Calu3 (cell line): ENCODE data around the gene ALKBH4. TPM values are rescaled to one million over a fixed set of nuclear protein-coding genes. Genes with fewer than 3 reads are reported as not detected.

Experiments used
- BruUV-seq: library from RNA; stranded (reverse); fragments of 400-500 nt; replicated peaks from 2 replicates; lab custom pipeline; 2021; lab: Mats Ljungman, UMichigan
- CTCF ChIA-PET: fragments of 300-600 bp; sonication (Branson Sonifier 250); formaldehyde crosslinking; loops from one replicate; lab custom pipeline; 2022; ENCODE audit warnings: antibody characterized with exemption; lab: Charles Lee
- DNase-seq: peaks from one replicate; pipeline ENCODE4 v3.0.0; 2022
- H3K27ac Mint-ChIP-seq: one replicate; pipeline ENCODE4 v1.8.0; 2022; ENCODE audit warnings: mixed read lengths; ENCODE audit not compliant: unreplicated experiment
- H3K27me3 Mint-ChIP-seq: one replicate; pipeline ENCODE4 v1.8.0; 2022; ENCODE audit warnings: mixed read lengths; ENCODE audit not compliant: unreplicated experiment
- H3K36me3 Mint-ChIP-seq: one replicate; pipeline ENCODE4 v1.8.0; 2022; ENCODE audit warnings: mild to moderate bottlenecking, moderate library complexity, mixed read lengths; ENCODE audit not compliant: insufficient read depth, unreplicated experiment
- H3K4me1 Mint-ChIP-seq: one replicate; pipeline ENCODE4 v1.8.0; 2022; ENCODE audit warnings: mild to moderate bottlenecking, low read depth, mixed read lengths; ENCODE audit not compliant: unreplicated experiment
- H3K4me3 Mint-ChIP-seq: one replicate; pipeline ENCODE4 v1.8.0; 2022; ENCODE audit warnings: mild to moderate bottlenecking, low read depth, moderate library complexity, mixed read lengths; ENCODE audit not compliant: unreplicated experiment
- H3K9me3 Mint-ChIP-seq: one replicate; pipeline ENCODE4 v1.8.0; 2022; ENCODE audit warnings: low read depth, mixed read lengths; ENCODE audit not compliant: unreplicated experiment
- intact Hi-C: fragments of 100-400 bp; cut with micrococcal nuclease; formaldehyde crosslinking; loops from one replicate; pipeline ENCODE4 v1.10.0; 2022; ENCODE audit not compliant: unreplicated experiment
- total RNA-seq: library from RNA; stranded (reverse); gene quantifications from 2 replicates; pipeline ENCODE4 v1.2.3, GENCODE V29; 2022
- TF ChIP-seq, protein P1 (sequence below): fragments of 200-600 bp; IDR thresholded peaks from one replicate; pipeline ENCODE4 v1.8.0; 2022; ENCODE audit warnings: antibody characterized with exemption; ENCODE audit not compliant: unreplicated experiment

Gene ALKBH4
- total RNA-seq, 1 experiment from 2014 or later: 5.4 TPM

DNA sequence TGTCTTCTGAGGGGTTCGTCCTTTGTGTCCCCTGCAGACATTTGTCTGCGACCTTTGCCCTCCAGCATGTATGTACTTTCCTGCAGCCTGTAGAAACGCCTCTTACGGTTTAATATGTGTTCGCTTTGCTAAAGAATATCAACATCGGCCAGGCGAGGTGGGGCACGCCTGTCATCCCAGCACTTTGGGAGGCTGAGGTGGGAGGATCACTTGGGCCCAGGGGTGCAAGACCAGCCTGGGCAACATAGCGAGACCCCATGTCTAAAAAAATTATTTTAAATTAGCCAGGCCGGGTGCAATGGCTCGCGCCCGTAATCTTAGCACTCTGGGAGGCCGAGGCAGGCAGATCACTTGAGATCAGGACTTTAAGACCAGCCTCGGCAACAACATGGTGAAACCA, 15.5 kb downstream of the ALKBH4 start:
- no peak for DNase-seq
- H3K36me3 Mint-ChIP-seq: peaks cover 8% of the 10 kb centered on the region
- no peak overlapping the region for H3K4me3 Mint-ChIP-seq
- TF ChIP-seq, protein P1, sequence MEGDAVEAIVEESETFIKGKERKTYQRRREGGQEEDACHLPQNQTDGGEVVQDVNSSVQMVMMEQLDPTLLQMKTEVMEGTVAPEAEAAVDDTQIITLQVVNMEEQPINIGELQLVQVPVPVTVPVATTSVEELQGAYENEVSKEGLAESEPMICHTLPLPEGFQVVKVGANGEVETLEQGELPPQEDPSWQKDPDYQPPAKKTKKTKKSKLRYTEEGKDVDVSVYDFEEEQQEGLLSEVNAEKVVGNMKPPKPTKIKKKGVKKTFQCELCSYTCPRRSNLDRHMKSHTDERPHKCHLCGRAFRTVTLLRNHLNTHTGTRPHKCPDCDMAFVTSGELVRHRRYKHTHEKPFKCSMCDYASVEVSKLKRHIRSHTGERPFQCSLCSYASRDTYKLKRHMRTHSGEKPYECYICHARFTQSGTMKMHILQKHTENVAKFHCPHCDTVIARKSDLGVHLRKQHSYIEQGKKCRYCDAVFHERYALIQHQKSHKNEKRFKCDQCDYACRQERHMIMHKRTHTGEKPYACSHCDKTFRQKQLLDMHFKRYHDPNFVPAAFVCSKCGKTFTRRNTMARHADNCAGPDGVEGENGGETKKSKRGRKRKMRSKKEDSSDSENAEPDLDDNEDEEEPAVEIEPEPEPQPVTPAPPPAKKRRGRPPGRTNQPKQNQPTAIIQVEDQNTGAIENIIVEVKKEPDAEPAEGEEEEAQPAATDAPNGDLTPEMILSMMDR: no peak
- BruUV-seq: no TSS peak
- no peak overlapping the region for H3K27ac Mint-ChIP-seq
- no peaks in the 10 kb centered on the region for H3K4me1 Mint-ChIP-seq
- no peaks in the 10 kb centered on the region for H3K9me3 Mint-ChIP-seq
- no peaks in the 10 kb centered on the region for H3K27me3 Mint-ChIP-seq
- intact Hi-C loops: no loop called here
- CTCF ChIA-PET: no interaction called here

DNA sequence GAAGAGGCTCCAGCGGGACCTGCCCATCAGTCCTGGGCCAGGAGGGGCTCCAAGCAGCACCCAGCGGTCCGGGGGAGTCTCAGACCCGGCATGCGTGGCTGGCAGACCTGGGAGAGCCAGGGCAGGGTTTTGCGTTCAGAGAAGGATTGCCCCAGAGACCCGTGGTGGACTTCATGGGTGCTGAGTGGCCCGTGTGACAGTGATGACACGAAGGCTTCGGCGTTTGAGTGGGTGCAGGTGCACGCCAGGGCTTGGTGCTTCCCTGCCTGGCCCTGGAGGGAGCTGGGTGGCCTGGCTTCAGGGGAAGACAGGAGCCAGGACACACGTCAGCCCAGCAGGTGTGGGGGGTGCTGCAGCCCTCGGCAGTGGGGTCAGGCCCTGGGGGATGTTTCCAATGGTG, 17.4 kb downstream of the ALKBH4 start:
- no TSS peak for BruUV-seq
- TF ChIP-seq, protein P1: no peak
- Mint-ChIP-seq H3K27me3 (no peaks in the 10 kb centered on the region), H3K4me1 (no peaks in the 10 kb centered on the region), H3K4me3 (no peak overlapping the region), H3K36me3 (peaks cover 8% of the 10 kb centered on the region), H3K9me3 (no peaks in the 10 kb centered on the region), H3K27ac (no peak overlapping the region)
- CTCF ChIA-PET: no interaction called here
- no peak for DNase-seq
- intact Hi-C loops: no loop called here

DNA sequence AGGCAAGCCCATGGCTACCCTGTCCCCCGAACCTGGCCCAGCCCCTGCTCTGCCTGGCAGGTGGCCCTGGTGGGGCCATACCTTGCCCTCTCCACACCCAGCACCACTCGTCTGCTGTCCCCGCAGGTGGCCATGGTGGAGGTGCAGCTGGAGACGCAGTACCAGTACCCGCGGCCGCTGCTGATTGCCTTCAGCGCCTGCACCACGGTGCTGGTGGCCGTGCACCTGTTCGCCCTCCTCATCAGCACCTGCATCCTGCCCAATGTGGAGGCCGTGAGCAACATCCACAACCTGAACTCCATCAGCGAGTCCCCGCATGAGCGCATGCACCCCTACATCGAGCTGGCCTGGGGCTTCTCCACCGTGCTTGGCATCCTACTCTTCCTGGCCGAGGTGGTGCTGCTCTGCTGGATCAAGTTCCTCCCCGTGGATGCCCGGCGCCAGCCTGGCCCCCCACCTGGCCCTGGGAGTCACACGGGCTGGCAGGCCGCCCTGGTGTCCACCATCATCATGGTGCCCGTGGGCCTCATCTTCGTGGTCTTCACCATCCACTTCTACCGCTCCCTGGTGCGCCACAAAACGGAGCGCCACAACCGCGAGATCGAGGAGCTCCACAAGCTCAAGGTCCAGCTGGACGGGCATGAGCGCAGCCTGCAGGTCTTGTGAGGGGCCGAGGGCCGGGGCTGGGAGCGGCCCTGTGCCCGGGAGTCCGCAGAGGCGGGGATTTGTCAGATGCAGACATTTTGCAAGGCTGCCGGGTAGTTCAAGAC, 18.1 kb downstream of the ALKBH4 start:
- BruUV-seq: no TSS peak
- TF ChIP-seq, protein P1: no peak
- intact Hi-C loops: no loop called here
- H3K9me3 Mint-ChIP-seq: no peaks in the 10 kb centered on the region
- H3K4me3 Mint-ChIP-seq: no peak overlapping the region
- DNase-seq: no peak
- H3K4me1 Mint-ChIP-seq: no peaks in the 10 kb centered on the region
- peaks cover 8% of the 10 kb centered on the region for H3K36me3 Mint-ChIP-seq
- CTCF ChIA-PET: no interaction called here
- H3K27ac Mint-ChIP-seq: no peak overlapping the region
- no peaks in the 10 kb centered on the region for H3K27me3 Mint-ChIP-seq

DNA sequence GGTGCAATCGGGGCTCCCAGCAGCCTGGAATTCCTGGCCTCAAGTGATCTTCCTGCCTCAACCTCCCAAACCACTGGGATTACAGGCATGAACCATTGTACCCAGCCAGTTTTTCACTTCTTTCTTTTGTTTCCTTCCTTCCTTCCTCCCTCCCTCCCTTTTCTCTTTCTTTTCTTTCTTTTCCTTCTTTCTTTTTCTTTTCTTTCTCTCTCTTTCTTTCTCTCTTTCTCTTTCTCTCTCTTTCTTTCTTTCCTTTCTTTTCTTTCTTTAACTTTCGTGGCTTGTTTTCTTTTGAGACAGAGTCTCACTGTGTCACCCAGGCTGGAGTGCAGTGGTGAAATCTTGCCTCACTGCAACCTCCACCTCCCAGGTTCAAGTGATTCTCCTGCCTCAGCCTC, 19.0 kb downstream of the ALKBH4 start:
- TF ChIP-seq, protein P1: no peak
- CTCF ChIA-PET: interaction anchor here (0.7 kb wide), 1 partner anchor 808 kb away, joined by 7 read pairs; no protein-coding TSS in a partner anchor
- peaks cover 8% of the 10 kb centered on the region for H3K36me3 Mint-ChIP-seq
- H3K4me1 Mint-ChIP-seq: no peaks in the 10 kb centered on the region
- no peak overlapping the region for H3K4me3 Mint-ChIP-seq
- no peak overlapping the region for H3K27ac Mint-ChIP-seq
- intact Hi-C loops: no loop called here
- DNase-seq: no peak
- H3K27me3 Mint-ChIP-seq: no peaks in the 10 kb centered on the region
- BruUV-seq: no TSS peak
- no peaks in the 10 kb centered on the region for H3K9me3 Mint-ChIP-seq
